Esophagus squamous epithelium (tissue), 5 donors: ENCODE results near the gene LRP10. TPM values are rescaled to one million over a fixed set of nuclear protein-coding genes. Genes with fewer than 3 reads are reported as not detected.
A peak's percentile ranks its signal among the peaks of the same experiment; 100 is the strongest.

Experiments
- DNase-seq: peaks from one replicate; lab custom pipeline; 2025; lab: John Stamatoyannopoulos, UW
- H3K27ac ChIP-seq, 4 donors: fragments of 200-600 bp; sonication (generic); one replicate each; pipeline ENCODE4 v1.5.1; 2016 to 2019; ENCODE audit warnings: mild to moderate bottlenecking in 1 of 4
- H3K27me3 ChIP-seq, 4 donors: fragments of 200-600 bp; sonication (generic); 1 replicate in 3 of 4; 2 replicates in 1 of 4; pipeline versions ENCODE4 v1.5.1 to v1.6.0; 2017 to 2021; ENCODE audit warnings: antibody characterized with exemption in 1 of 4
- H3K36me3 ChIP-seq, 3 donors: fragments of 200-600 bp; sonication (generic); one replicate each; pipeline ENCODE4 v1.5.1; 2016 to 2019
- H3K4me1 ChIP-seq, 3 donors: fragments of 200-600 bp; sonication (generic); one replicate each; pipeline ENCODE4 v1.5.1; 2017 to 2019
- H3K4me3 ChIP-seq, 4 donors: fragments of 200-600 bp; sonication (generic); 1 replicate in 3 of 4; 2 replicates in 1 of 4; pipeline ENCODE4 v1.5.1; 2016 to 2019; ENCODE audit warnings: mild to moderate bottlenecking in 2 of 4, moderate library complexity in 1 of 4
- H3K9me3 ChIP-seq, 3 donors: fragments of 200-600 bp; sonication (generic); one replicate each; pipeline ENCODE4 v1.5.1; 2016 to 2019
- POLR2A ChIP-seq, 4 donors: fragments of 450-650 bp; IDR thresholded peaks; one replicate each; pipeline ENCODE4 v1.6.1; 2017; ENCODE audit warnings: antibody characterized with exemption in 4 of 4, mild to moderate bottlenecking in 4 of 4, moderate library complexity in 3 of 4
- WGBS, 2 donors: methylation state at CpG; one replicate each; pipeline ENCODE4 v1.1.5; 2018; 5-methylcytosine and 5-hydroxymethylcytosine counted together
- intact Hi-C: fragments of 100-400 bp; cut with DNase I; formaldehyde crosslinking; loops from one replicate; pipeline ENCODE4 v1.15.0; 2022
- total RNA-seq, 4 donors: library from RNA; depleted of rRNA; stranded (reverse); fragments of >200 nt; gene quantifications; one replicate each; pipeline ENCODE4 v1.1.0, GENCODE V29; 2016
- TF ChIP-seq, protein P1 (sequence below), 6 experiments: fragments of 450-650 bp in 4 of 6; fragments of 200-600 bp in 2 of 6; sonication (generic) in 2 of 6; IDR thresholded peaks; one replicate each; pipeline ENCODE4 v1.5.1; 2016 to 2019; ENCODE audit warnings: antibody characterized with exemption in 6 of 6, mild to moderate bottlenecking in 4 of 6, moderate library complexity in 4 of 6
- donor health status: DM: yes; HTN: yes; CAD: no.

Gene LRP10
- total RNA-seq, 4 donors from 2014 or later, result 111 to 314 (median 128) TPM

DNA sequence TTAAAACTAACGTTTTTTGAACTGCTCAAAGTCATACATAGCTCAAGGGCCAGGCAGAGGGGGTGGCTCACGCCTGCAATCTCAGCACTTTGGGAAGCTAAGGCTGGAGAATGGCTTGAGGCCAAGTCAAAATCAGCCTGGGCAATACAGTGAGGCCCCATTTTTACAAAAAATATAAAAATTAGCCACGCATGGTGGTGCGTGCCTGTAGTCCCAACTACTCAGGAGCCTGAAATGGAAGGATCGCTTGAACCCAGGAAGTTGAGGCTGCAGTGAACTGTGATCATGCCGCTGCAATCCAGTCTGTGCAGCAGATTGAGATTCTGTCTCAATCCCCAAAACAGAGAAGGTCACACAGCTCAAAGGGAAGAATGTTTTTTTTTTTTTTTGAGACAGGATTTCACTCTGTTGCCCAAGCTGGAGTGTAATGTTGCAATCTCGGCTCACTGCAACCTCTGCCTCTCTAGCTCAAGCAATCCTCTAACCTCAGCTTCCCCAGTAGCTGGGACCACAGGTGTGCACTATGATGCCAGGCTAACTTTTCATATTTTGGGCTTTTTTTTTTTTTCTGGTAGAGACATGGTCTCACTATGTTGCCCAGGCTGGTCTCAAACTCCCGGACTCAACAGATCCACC, 44.5 kb downstream of the LRP10 start:
- Histone ChIP-seq H3K9me3 (no peaks in the 10 kb centered on the region), H3K27me3 (no peaks in the 10 kb centered on the region), H3K36me3 (peaks cover 0 to 45% (median 6%) of the 10 kb centered on the region in 3 donors), H3K4me1 (peaks cover 19 to 72% (median 29%) of the 10 kb centered on the region in 3 donors), H3K4me3 (no peak overlapping the region), H3K27ac (peak overlapping the region in 2 of 4 donors; percentile 30 to 33)
- DNase-seq, result no peak
- intact Hi-C loops, result no loop called here
- 67 to 79% methylated on average over 8 of the region's 8 CpGs for WGBS, 2 donors
- TF ChIP-seq, protein P1, sequence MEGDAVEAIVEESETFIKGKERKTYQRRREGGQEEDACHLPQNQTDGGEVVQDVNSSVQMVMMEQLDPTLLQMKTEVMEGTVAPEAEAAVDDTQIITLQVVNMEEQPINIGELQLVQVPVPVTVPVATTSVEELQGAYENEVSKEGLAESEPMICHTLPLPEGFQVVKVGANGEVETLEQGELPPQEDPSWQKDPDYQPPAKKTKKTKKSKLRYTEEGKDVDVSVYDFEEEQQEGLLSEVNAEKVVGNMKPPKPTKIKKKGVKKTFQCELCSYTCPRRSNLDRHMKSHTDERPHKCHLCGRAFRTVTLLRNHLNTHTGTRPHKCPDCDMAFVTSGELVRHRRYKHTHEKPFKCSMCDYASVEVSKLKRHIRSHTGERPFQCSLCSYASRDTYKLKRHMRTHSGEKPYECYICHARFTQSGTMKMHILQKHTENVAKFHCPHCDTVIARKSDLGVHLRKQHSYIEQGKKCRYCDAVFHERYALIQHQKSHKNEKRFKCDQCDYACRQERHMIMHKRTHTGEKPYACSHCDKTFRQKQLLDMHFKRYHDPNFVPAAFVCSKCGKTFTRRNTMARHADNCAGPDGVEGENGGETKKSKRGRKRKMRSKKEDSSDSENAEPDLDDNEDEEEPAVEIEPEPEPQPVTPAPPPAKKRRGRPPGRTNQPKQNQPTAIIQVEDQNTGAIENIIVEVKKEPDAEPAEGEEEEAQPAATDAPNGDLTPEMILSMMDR (IDR thresholded peaks at IDR 0.05), result no peak
- TF ChIP-seq POLR2A (IDR thresholded peaks at IDR 0.05), result no peak

DNA sequence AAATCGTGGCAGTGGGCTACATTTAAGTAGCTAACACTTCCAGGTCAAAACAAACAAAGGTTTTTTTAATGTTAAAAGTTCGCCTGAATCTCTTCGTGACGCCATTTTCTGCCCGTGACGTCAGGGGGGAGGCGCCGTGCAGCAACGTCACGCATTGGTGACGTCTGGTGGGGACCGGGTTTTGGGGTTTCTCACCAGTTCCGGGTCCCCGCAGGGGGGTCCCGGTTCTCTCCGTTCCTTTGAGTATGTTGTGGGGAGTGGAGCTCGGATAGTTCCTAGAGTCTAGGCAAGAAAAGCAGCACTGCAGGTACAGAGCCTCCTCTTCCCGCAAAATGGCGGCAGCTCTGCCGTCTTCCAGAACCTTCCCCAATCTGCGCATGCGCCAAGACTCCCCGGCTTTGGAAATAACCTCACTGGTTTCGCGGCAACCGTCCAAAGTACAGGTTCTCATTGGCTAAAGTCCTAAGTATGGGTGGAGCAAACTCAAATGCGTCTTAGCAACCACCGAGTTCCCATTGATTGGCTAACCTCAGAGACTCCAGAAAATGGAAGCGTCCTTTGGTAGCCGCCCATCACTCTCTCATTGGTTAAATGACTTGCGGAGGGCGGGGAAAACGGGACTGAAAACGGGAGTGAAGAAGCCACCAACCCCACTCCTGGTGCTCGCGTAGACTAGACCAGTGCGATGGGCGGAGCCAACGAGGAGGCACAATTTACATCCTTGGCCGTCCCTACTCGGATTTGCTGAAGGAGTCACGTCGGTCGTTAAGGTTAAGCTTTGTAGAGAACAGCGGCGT, 47.5 kb downstream of the LRP10 start, which contains the start of gene RBM23:
Gene RBM23 (minus strand): TSS at position 346 of the 797 bp plus-strand sequence.
- WGBS, 2 donors, result 1% methylated on average over 35 to 41 of the region's 46 CpGs
- Histone ChIP-seq H3K36me3 (peaks cover 16 to 59% (median 17%) of the 10 kb centered on the region in 3 donors), H3K4me3 (peak within 1 kb of the TSS; percentile 61 to 82 (median 72)), H3K27me3 (no peaks in the 10 kb centered on the region), H3K27ac (peak within 1 kb of the TSS; percentile 92 to 98 (median 98)), H3K4me1 (peaks cover 19 to 49% (median 29%) of the 10 kb centered on the region in 3 donors), H3K9me3 (no peaks in the 10 kb centered on the region)
- intact Hi-C loops, result no loop called here
- TF ChIP-seq POLR2A (IDR thresholded peaks at IDR 0.05), result peak in 3 of 4 donors; percentile 55 to 84 (median 77)
- TF ChIP-seq, protein P1 (IDR thresholded peaks at IDR 0.05), result peak in 1 of 6 experiments; percentile 28
- DNase-seq, result peak; percentile 100

DNA sequence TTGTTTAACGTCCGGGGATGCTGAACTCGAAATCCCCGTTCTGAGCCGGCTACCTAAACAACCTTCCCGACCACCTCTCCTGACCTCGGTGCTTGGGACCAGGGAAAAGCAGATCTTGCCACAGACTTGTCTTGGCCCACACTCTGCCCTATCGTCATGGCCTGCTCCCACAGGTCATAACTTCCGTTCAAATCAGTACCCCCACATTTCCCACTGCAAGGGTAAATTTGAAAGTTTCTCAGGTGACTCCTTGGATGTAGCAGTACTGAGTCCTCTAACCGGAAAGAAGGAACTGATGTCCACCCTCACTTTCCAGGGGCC, 48.0 kb downstream of the LRP10 start:
- intact Hi-C loops, result no loop called here
- 6 to 7% methylated on average over 10 of the region's 10 CpGs for WGBS, 2 donors

DNA sequence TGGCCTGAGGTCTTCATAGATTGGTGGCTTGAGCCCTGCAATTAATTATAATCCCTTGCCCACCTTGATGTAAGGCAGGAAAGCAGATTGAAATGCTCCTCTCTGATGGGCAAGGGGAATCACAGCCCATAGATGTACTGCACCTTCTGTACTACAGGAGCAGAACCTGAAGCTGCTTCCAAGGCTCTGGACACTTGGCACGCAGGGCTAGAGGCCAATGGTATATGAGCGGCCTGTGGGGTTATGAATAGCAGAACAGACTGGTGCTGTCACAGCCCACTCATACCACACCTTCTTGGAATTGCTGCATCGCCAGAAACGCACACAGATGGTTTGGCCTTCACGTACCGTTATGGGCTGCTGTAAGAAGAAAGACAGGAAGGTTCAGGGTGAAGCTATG, 49.2 kb downstream of the LRP10 start:
- Histone ChIP-seq H3K36me3 (peaks cover 25 to 63% (median 29%) of the 10 kb centered on the region in 3 donors), H3K9me3 (no peaks in the 10 kb centered on the region), H3K27ac (no peak overlapping the region), H3K4me1 (peaks cover 18 to 35% (median 28%) of the 10 kb centered on the region in 3 donors), H3K4me3 (no peak overlapping the region), H3K27me3 (no peaks in the 10 kb centered on the region)
- intact Hi-C loops, result no loop called here
- WGBS, 2 donors, result 84 to 90% methylated on average over 6 of the region's 6 CpGs
- DNase-seq, result no peak
- TF ChIP-seq, protein P1 (IDR thresholded peaks at IDR 0.05), result no peak
- TF ChIP-seq POLR2A (IDR thresholded peaks at IDR 0.05), result no peak

More for the DNA sequence above, 48.0 kb downstream of the LRP10 start:
- Histone ChIP-seq H3K36me3 (peaks cover 21 to 60% (median 23%) of the 10 kb centered on the region in 3 donors), H3K27ac (peak overlapping the region; percentile 74 to 97 (median 94)), H3K4me1 (peaks cover 19 to 46% (median 29%) of the 10 kb centered on the region in 3 donors), H3K27me3 (no peaks in the 10 kb centered on the region), H3K9me3 (no peaks in the 10 kb centered on the region), H3K4me3 (peak overlapping the region; percentile 13 to 82 (median 72))
- DNase-seq, result no peak
- no peak for TF ChIP-seq POLR2A (IDR thresholded peaks at IDR 0.05)
- TF ChIP-seq, protein P1 (IDR thresholded peaks at IDR 0.05), result no peak

DNA sequence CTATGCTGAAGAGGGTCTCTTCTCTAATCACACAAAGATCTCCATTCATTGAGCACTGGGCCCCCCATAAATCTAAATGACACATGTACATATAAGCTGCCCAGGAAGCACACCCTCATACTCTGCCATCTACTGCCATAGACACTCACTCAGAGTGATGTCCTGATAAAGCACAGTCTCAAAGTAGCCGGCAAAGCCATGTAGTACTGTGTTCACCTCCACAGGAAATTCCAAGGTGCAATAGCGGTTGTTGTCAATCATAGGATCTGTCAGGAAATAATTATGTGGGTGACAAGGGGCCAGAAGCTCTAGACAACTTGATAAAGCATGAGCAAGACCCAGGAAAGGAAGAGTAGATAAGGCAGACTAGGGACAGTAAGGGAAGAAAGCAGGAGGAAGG, 50.8 kb downstream of the LRP10 start:
- intact Hi-C loops, result no loop called here

More for the DNA sequence above, 50.8 kb downstream of the LRP10 start:
- 83 to 88% methylated on average over 2 of the region's 2 CpGs for WGBS, 2 donors
- Histone ChIP-seq H3K4me3 (no peak overlapping the region), H3K4me1 (peaks cover 12 to 35% (median 13%) of the 10 kb centered on the region in 3 donors), H3K9me3 (no peaks in the 10 kb centered on the region), H3K36me3 (peaks cover 29 to 72% (median 39%) of the 10 kb centered on the region in 3 donors), H3K27me3 (no peaks in the 10 kb centered on the region), H3K27ac (no peak overlapping the region)
- no peak for DNase-seq
- TF ChIP-seq POLR2A (IDR thresholded peaks at IDR 0.05), result no peak
- TF ChIP-seq, protein P1 (IDR thresholded peaks at IDR 0.05), result no peak
